GM10847 (cell line): Measurements from ENCODE around the gene SLC41A1.

Experiments
- POLR2A ChIP-seq: IDR thresholded peaks from 2 replicates; pipeline ENCODE4 v1.6.1; 2011; ENCODE audit not compliant: insufficient read length; ENCODE audit errors: extremely low read depth

The SLC41A1 gene

GRCh38 chr1:205800981-205801703 is 11.9 kb downstream of the SLC41A1 start:
- TF ChIP-seq POLR2A = no peak

GRCh38 chr1:205800427-205800826 is 12.6 kb downstream of the SLC41A1 start:
- no peak for TF ChIP-seq POLR2A

- no peak for TF ChIP-seq POLR2A
These were observed 14.4 kb downstream of the SLC41A1 start for GRCh38 chr1:205798577-205798976.

GRCh38 chr1:205797168-205797567 is 15.8 kb downstream of the SLC41A1 start:
- no peak for TF ChIP-seq POLR2A

- TF ChIP-seq POLR2A = no peak
These were observed 18.8 kb downstream of the SLC41A1 start for GRCh38 chr1:205794011-205794730.

- no peak for TF ChIP-seq POLR2A
These were observed 19.9 kb downstream of the SLC41A1 start for GRCh38 chr1:205792961-205793673.

- no peak for TF ChIP-seq POLR2A
These were observed 20.5 kb downstream of the SLC41A1 start for GRCh38 chr1:205792481-205792881.

- no peak for TF ChIP-seq POLR2A
These were observed 21.3 kb downstream of the SLC41A1 start for GRCh38 chr1:205791568-205792180.

- TF ChIP-seq POLR2A = no peak
These were observed 25.6 kb downstream of the SLC41A1 start for GRCh38 chr1:205787287-205787916.

GRCh38 chr1:205786601-205787000 is 26.4 kb downstream of the SLC41A1 start:
- TF ChIP-seq POLR2A = no peak

- TF ChIP-seq POLR2A = no peak
These were observed 27.6 kb downstream of the SLC41A1 start for GRCh38 chr1:205785446-205785845.

- no peak for TF ChIP-seq POLR2A
These were observed 29.1 kb downstream of the SLC41A1 start for GRCh38 chr1:205783904-205784303.

GRCh38 chr1:205783433-205783795 is 29.6 kb downstream of the SLC41A1 start:
- no peak for TF ChIP-seq POLR2A

GRCh38 chr1:205782627-205783432 is 30.2 kb downstream of the SLC41A1 start:
- no peak for TF ChIP-seq POLR2A

GRCh38 chr1:205780335-205780734 is 32.7 kb downstream of the SLC41A1 start:
- TF ChIP-seq POLR2A = no peak

GRCh38 chr1:205777994-205778393 is 35.0 kb downstream of the SLC41A1 start:
- TF ChIP-seq POLR2A = no peak
